HPDE6-E6E7 (cell line): ENCODE data around the gene TBX21.

Source experiments
- DNase-seq: peaks from one replicate; pipeline ENCODE4 v3.0.0; 2011; ENCODE audit warnings: missing footprints; ENCODE audit errors: extremely low spot score

The TBX21 gene, protein sequence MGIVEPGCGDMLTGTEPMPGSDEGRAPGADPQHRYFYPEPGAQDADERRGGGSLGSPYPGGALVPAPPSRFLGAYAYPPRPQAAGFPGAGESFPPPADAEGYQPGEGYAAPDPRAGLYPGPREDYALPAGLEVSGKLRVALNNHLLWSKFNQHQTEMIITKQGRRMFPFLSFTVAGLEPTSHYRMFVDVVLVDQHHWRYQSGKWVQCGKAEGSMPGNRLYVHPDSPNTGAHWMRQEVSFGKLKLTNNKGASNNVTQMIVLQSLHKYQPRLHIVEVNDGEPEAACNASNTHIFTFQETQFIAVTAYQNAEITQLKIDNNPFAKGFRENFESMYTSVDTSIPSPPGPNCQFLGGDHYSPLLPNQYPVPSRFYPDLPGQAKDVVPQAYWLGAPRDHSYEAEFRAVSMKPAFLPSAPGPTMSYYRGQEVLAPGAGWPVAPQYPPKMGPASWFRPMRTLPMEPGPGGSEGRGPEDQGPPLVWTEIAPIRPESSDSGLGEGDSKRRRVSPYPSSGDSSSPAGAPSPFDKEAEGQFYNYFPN

DNA sequence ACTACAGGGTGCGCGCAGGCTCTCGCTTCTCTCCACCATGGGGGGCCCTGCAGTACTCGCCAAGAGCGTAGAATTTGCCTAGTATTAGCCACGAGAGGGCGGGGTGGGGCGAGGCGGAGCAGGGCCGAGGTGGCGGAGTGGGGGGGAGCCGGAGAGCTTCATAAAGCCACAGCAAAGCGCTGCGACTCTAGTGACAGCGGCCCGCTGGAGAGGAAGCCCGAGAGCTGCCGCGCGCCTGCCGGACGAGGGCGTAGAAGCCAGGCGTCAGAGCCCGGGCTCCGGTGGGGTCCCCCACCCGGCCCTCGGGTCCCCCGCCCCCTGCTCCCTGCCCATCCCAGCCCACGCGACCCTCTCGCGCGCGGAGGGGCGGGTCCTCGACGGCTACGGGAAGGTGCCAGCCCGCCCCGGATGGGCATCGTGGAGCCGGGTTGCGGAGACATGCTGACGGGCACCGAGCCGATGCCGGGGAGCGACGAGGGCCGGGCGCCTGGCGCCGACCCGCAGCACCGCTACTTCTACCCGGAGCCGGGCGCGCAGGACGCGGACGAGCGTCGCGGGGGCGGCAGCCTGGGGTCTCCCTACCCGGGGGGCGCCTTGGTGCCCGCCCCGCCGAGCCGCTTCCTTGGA is at the start of gene TBX21:
TSS of gene TBX21 (plus strand) at position 190 of the 627 bp plus-strand sequence. CDS start at position 409, 219 bp downstream.
- no peak for DNase-seq

DNA sequence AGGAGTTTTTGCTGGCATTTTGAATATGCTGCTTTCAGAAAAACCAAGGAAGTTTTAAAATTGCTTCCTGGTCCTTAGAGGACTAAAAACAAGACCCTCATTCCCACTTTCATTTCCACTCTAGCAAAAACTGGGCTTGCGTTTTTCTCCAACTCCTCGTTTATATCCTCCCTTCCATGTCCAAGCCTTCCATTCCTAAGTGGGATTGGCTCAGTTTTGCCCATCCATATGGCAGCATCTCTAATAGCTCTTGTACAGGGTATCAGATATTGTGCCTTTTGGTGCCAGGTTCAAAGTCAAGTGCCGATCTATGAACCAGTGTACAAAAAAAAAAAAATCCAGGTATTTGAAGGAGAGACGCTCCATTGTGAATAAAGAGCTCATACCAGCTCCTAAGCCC is 49.0 kb upstream of the TBX21 start:
- no peak for DNase-seq

DNA sequence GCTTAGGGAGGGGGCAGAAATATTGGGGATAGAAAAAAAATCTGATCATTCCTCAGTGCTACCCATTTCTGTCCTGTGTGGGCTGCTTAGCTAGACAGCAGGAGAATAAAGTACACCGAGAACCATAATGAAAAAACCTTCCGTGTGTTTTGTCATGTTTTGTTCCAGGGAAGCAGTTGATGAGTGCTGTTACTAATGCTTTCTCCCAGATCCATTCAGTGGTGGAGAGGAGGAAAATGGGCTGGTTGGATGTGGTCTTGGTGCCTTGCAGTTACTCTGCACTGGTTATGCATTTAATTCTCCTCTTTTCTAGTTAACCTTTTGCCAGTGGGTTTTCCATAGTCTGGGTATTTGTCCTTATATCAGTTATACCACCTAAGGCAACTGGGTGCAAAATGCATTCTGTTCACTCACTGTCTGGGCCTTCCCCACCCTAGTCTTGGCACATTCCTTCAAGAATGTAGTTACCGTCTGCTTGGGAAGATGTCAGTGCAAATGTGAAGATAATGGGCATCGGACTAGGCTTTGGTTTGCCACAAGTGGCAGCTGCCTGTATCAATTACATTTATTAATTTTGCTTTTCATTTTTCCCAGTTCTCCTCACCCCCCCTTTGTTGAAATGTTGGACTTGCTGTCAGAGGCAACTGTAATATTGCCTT is 48.4 kb upstream of the TBX21 start:
- no peak for DNase-seq

DNA sequence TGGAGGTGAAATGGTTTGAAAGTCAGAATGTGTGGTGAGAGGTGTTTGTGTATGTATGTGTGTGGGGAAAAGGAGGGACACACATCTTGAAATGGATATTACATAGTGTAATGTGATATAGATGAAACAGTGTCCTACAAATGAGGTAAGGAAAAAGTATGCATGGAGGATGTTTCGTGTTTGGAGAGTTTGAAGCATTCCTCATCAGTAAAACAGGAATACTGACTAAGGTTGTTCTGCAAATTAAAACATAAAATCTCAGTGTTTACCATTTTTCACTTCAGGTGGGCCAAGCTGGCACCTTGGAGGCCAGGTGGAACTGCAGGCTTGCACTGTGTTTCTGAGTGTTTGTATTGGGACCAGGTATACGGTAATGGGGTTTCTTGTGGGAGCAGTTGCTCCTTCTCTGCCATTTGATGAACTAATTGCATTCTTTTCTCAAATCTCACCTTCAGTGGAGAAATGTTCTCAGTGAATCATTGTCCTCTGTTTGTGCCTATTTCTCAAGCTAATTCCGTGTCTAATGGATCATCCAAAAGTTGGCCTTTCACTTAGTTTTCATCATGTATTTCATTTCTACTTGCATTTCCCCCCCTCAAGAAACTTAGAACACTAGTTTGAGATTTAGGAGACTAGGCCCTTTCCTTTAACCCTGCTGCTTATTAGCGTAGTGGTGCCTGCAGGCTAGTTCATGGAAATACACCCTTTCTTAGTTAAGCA is 47.3 kb upstream of the TBX21 start:
- DNase-seq: no peak

DNA sequence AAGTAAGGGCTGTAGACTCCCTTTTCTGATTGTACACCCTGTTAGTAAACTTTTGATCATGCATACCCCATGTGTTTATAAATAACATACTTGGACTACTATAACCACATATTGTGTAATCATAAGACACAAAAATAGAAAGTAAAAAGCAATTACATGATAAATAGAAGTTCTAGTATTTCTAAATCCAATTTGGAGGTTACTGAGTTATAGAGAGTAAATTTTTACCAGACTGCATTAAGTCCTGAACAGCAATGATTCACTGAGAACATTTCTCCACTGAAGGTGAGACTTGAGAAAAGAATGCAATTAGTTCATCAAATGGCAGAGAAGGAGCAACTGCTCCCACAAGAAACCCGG is 46.8 kb upstream of the TBX21 start:
- no peak for DNase-seq

DNA sequence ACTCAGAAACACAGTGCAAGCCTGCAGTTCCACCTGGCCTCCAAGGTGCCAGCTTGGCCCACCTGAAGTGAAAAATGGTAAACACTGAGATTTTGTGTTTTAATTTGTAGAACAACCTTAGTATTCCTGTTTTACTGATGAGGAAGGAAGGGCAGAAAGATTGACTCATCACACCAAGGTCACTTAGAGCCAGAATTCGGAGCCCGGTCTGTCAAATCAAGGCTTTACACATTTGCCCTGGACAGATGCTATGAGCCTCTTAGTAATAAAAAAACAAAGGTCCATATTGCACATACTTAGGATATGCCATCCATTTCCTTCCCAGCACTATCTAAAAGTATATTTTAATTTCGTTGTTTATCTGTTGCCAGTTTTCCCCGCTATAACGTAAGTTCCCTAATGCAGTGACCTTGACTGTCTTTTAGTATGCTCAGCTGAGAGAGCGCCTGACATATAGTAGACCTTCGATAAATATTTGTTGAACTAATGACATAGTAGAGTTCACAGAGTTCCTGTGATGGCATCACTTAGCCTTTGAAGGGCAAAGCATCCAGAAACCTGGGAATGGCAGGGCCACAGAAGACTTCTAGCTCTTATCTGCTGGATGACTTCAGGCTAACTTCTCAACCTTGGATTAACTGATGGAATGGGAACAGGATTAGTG is 46.2 kb upstream of the TBX21 start:
- DNase-seq: no peak

DNA sequence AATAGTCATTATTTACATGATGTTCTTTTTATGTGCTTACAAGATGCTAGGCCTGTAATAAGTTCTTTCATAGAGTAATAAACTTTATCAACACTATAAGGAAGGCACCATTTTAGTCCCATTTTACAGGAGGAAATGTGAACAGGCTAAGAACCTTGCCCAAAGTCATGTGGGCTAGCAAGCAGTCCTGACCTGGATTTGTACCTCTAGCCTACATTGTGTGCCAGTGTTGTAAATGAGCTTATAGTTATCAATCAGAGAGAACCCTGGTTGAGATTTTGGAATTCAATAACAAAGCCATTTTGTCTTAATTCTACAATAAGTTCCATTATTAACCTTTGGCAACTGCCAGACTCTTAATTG is 45.7 kb upstream of the TBX21 start:
- no peak for DNase-seq

DNA sequence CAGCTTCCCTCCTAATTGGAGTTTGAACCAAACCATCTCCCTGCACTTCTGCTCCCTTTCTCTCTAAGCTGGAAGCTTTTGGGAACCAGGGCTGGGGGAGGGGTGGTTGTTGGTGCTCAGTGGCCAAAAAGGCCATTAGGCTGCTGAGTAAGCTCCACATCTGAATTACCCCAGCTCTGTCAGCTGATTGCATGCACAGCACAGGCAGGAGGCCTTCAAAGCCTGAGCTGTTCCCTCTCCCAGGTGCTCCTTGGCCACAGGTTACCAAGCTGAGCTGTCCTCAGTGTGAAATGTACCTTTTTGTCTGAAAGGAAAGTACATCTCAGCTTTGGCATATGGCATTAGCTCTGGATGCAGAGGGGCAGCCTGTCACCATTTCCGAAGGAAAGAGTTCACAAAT is 45.3 kb upstream of the TBX21 start:
- no peak for DNase-seq

DNA sequence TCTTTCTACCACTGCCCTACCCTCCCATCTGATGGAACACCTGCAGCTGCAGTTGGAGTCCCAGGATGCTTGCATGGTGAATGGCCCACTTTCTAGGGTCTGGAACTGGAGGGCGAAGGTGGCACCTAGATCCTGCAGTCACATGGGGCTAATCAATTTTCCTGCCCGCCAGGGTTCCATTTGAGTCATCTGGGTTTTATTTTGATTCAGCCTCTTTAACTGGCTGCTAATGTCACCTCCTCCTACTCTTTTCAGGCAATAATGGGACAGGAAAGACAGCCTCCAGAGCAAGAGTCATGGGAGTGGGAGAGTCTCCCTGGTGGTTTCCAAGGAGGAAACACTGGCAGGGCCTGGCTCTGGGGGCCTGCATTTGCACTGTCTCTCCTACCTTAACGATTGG is 42.9 kb upstream of the TBX21 start:
- DNase-seq: no peak

DNA sequence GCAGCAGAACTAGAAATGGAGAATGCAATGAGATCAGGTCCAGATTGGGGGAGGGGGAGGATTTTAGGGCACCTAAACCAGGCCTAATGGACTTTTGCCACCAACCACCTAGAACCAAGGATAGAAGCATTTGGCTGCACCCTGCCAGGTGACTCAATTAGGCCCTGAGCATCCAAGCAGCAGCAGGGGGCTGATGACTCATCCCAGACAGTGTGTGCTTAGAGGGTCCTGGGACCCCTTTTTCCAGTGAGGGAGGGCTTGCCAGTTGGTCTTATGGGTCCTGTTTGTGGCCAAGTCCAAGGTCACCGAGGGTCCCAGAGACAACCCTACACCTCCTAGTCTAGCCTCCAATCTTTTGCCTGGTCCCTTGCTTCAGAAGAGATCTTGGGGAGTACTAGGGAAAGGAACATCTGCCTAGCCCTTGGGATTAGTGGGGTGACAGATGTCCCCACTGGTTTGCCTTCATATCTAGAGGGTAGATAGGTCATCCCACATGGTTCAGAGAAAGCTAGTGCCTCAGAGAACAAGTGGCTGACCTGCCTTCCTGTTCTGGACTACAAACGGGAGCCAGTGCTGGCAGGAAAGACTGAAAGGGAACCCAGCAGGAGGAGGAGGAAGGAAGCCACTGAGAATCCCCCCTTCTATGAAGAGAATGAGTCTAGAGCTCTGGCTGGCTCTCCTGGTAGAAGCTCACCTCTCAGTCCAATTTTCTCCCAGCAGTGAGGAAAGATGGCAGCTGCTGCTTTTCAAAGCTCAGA is 40.7 kb upstream of the TBX21 start:
- DNase-seq: no peak

DNA sequence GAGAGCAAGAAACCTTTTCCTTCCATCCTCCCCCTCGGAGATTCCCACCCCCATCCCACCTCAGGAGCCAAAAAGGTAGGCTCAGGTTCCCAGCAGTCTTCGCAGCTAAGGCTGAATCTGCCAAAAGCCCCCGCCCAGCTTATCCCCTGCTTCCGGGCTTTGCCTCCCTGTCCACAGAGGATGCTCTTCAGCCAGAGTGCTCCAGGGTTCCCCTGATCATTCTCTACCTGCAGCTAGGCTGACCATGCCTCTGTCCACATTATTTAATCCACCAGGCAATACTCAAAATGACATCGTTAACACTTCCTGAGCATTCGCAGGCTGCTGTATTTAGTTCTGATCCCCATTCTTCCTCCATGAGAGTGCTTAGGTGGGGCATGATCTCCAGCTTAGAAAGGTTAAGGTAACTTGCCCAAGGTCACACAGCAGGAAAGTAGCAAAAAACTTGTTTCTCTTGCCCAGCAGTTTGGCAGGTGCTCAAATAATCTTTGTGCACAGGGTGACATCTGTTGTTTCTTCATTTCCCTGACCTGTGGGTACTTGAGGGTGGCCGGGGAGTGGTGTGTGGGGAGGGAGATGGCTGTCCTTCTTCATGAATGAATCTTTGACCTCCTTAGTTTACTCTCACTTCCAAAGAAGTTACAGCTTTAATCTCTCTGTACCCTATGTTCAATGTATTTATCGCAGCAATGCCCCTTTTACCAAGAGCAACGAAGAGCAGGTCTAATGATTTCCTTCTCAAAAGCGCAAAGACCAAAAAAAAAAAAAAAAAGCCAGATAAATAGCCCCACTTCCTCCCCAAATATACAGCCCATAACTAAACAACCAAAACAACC is 39.9 kb upstream of the TBX21 start:
- no peak for DNase-seq

DNA sequence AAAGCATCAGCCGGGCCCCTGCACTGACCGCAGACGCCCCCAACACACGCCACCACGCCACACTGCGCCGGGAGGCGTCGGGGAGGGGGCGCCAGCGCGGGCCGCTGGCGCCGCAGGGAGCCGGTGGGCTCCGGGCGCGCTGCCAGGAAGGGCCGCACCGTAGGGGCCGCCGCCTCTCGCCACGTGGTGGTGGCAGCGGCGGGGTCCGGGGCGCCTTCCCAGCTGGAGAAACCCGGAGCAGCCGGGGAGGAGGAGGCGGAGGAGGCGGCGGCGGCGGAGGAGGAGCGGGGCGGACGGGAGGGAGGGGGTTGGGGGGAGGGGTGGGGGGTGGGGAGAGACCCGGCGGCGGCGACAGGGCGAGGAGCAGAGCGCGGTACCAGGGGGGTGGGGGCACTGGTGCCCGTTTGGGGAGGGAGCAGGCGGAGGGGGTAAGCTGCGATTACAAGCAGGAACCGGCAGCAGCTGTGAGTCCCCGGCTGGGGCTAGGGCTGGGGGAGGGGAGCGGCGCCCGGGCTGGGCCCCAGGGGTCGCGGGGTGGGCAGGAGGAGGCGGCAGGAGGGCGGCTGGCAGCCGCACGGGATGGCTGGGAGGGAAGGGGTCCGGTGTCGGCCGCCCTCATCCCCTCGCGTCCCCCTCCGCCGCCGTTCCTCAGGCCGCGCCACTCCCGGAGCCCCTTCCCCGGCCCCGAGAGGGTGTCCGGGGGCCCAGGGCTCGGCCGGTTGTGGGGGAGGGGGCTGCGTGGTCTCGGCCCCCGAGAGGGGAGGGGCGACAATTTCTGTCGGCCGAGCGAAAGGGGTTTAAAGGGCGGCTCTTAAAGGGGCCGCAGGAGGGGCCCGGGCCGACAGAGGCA is 39.1 kb upstream of the TBX21 start, which contains the start of gene TBKBP1:
TSS of gene TBKBP1 (plus strand) at position 431 of the 850 bp plus-strand sequence. CDS start 1,952 bp downstream, outside the sequence.
- no peak for DNase-seq

DNA sequence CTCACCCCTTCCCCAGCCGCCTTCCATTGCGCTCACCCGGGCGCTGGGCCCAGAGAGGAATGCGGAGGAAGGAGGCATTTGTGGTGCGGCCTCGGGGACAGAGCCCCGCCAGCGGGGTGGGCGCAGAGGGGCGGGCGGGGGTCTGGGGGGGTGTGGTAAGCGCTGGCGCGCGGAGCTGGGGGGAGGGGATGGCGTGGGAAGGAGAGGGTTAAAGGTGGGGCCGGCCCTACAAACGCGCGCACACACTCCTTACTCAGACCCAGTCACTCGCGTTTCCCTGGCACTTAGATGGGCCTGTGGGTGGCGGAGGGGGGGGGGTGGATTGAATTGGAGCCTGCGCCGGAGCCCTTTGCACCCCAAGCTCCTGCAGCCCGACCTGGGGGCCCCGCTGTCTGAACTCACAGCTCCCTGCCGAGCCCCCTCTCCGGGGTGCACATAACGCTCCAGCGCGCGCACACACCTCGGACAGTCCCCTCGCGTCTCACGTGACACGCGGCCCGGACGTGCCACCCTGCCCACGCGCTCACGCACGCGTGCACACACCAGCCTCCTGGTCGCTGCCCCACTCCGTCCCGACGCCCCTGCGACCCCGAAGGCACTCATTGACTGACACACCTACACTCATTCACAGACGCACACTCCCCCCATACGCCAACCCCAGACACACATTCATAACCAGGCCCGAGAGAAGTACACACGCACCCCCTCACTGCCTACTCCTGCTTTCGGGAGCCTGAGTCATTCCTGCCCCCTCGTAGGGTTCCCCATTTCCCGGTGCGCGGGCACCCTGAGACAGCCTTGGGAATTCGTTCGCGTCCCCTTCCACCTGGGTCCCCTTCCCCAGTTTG is 38.2 kb upstream of the TBX21 start:
- no peak for DNase-seq

DNA sequence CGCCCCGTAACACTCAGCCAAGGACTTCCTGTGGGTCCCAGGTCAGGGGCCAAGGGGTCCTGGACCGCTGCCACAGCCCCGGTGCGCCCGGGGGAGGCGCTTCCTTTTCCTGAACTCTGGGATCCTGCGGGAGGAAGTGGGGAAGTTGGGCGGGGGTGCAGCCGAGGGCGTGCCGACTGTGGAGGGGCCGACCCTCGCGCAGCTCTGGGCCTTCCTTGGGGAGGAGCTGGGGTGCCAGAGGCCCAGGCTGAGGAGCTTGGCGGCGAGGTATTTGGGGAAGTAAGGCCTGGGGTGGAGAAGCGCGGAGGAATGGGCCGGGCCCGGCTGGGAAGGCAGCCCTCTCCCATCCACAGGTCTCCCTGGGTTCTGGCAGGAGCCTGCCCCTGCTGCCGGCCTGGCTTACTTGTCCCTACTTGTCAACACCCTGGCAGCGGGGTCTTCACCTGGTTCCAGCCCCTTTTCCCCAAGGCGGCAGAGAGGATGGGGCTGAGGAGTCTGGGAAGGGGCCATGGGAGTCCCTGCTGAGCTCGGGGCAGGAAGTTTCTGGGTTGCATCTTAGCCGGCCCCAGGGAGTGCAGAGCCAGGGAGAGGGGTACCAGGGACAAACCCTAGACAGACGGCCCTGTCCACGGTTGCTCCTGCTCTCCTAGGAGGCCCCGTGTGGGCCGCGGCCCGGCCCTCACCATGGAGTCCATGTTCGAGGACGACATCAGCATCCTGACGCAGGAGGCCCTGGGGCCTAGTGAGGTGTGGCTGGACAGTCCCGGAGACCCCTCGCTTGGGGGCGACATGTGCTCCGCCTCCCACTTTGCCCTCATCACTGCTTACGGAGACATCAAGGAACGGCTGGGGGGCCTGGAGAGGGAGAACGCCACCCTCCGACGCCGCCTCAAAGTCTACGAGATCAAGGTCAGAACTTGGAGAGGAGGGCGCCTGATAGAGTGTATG is 37.3 kb upstream of the TBX21 start:
- no peak for DNase-seq

DNA sequence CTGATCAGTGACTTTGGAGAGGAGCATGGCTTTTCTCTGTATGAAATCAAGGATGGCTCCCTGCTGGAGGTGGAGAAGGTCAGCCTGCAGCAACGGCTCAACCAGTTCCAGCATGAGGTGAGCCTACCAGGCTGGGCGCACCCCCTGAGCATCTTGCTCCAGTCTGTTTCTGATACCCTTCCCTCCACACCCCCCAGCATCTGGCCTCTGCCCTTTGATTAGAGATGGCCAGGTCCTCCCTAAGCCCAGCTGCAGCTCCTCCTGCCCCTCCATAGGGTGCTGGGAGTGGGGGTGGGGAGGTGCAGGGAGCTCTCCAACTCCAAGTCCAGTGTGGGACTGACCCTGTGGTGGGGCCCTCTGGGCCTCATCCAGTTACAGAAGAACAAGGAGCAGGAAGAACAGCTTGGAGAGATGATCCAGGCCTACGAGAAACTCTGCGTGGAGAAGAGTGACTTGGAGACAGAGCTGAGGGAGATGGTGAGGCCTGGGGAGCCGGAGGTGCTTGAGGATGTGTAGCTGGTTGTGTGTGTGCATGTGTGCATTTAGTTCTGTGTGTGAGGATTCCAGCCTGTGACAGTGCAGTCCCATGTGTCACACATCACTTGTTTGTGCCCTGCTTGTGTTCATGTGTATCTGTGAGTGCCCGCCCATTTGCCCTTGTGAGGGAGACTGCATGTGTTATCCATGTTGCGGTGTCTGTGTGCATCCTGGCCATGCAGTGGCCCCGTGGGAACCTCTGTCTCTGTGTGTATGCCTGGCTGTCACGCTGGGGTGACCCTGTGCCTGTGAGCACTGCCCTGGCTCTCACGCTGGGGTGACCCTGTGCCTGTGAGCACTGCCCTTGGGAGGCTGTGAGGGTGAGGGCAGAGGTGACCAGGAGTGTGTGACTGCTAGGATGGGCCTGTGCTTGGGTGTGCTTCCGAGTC is 36.1 kb upstream of the TBX21 start:
- no peak for DNase-seq
